T47D (cell line): ENCODE data around the gene PLAGL1.
"Not testable (repeated sequence)": the region's sequence is repeated elsewhere in the genome, so short reads cannot be mapped to it uniquely, and the experiment has no call there.

Experiments
- DNase-seq, 2 experiments: peaks; one replicate each; pipeline versions ENCODE4 v3.0.0 to v3.0.0-alpha.2; 2011 to 2012; ENCODE audit warnings: low read depth in 1 of 2, low spot score in 1 of 2
- JUND ChIP-seq: IDR thresholded peaks from 2 replicates; pipeline ENCODE4 v1.6.1; 2012; ENCODE audit warnings: low read depth
- in situ Hi-C: cut with HindIII; loops from 2 replicates; pipeline ENCODE4 v1.10.0; 2016; ENCODE audit warnings: low sequenced_read_pairs, low pct_unique_long_range_greater_than_20kb

PLAGL1 gene

DNA sequence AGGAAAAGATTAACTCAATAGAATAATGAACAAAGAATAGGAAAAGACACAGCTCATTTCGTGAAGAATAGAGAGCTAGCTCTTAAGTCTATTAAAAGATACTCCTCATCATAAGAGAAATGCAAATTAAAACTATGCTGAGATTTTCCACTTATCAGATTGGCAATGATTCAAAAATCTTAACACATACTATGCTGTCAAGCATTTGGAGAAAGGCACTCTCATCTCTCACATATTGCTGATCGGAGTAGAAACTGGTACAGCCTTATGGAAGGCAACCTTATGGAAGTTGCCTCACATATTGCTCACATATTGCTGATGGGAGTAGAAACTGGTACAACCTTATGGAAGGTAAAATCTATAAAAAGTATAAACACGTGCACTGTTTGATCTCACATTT lies 21.4 kb upstream of the PLAGL1 start:
- no peak for TF ChIP-seq JUND
- DNase-seq: no peak
- in situ Hi-C loops: no loop called here

DNA sequence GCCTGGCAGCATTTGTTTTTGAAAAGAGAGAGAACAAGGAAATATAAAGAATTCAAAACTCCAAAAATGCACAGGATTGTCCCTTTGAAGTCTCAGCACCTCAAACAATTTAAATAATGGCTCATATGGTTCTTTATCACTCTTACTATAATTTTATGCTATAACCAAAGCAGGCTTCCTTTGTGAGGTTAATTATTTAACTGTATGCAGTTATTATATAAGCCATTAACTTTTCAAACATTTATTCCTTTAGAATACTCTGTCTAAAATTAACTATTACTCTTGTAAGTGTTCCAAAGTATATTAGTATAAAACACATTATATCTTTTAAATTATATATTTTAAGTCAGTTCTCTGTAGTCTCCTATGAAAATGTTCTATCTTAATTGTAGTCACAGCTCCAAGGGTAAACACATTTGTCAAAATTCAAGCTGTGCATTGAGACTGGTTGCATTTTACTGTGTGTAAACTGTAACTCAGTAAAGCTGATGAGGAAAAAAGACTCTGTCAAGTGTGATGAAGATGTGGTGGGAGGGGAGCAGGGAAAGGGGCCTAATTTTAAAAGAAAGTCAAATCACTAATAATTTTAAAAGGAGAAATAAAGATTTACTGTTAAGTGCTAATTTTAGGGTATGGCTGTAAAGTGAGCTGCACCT lies 20.0 kb upstream of the PLAGL1 start:
- no peak for TF ChIP-seq JUND
- DNase-seq: no peak
- in situ Hi-C loops: no loop called here

- no peak for DNase-seq
- no peak for TF ChIP-seq JUND
- in situ Hi-C loops: no loop called here
Measured at GRCh38 chr6:144023216-144023615, 15.2 kb upstream of the PLAGL1 start.

DNA sequence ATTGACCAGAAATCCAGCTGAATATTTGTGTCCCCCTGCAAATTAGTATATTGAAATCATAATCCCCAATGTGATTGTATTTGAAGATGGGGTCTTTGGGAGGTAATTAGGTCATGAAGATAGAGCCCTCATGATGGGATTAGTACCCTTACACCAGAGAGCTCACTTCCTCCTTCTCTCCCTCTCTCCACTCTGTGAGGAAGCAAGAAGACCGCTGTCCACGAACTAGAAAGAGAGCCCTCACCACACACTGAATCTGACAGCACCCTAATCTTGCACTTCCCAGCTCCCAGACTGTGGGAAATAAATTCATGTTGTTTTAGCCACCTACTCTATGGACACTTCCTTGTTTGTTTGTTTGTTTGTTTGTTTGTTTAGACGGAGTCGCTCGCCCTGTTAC lies 11.9 kb upstream of the PLAGL1 start:
- no peak for TF ChIP-seq JUND
- DNase-seq: no peak
- in situ Hi-C loops: no loop called here

GRCh38 chr6:144017166-144018094 lies 9.4 kb upstream of the PLAGL1 start:
- no peak for DNase-seq
- in situ Hi-C loops: no loop called here
- no peak for TF ChIP-seq JUND

GRCh38 chr6:144013486-144013909 lies 5.4 kb upstream of the PLAGL1 start:
- DNase-seq: peak; percentile 33 to 86
- TF ChIP-seq JUND: no peak

GRCh38 chr6:144012534-144012933 lies 4.5 kb upstream of the PLAGL1 start:
- DNase-seq: no peak
- in situ Hi-C loops: no loop called here
- no peak for TF ChIP-seq JUND

More at GRCh38 chr6:144013486-144013909, 5.4 kb upstream of the PLAGL1 start:
- in situ Hi-C loops: no loop called here

- in situ Hi-C loops, DNase-seq: not testable (repeated sequence)
Measured at GRCh38 chr6:144009628-144010027, 1.6 kb upstream of the PLAGL1 start.

DNA sequence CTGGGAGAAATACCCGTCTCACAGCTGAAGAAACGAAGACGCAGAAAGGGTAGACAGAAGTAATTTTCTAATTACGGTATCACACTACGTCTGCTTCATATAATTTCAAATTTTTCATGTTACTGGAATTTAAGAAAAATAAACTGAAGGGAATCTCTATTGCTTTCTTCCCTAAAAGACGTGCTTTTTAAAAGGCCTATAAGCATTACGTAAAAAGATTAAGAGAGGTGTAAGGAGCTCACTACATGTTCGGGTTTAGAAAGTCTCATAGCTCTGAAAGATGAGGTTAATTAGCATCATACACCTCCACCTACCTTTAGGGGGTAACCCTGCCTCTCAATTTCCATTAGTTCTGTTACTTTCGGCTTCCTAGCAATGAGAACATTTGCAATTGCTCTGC lies 787 bp upstream of the PLAGL1 start:
- in situ Hi-C loops: no loop called here
- no peak for TF ChIP-seq JUND
- no peak for DNase-seq

GRCh38 chr6:144007478-144008119 lies 460 bp downstream of the PLAGL1 start:
- DNase-seq: no peak
- in situ Hi-C loops: no loop called here
- no peak for TF ChIP-seq JUND

GRCh38 chr6:144006736-144007477 lies 1.2 kb downstream of the PLAGL1 start:
- no peak for DNase-seq
- TF ChIP-seq JUND: no peak
- in situ Hi-C loops: no loop called here

- no peak for TF ChIP-seq JUND
- DNase-seq: no peak
- in situ Hi-C loops: no loop called here
Measured at GRCh38 chr6:143999406-143999805, 8.7 kb downstream of the PLAGL1 start.
